Measurements from ENCODE around the gene TOMM6.

Gene TOMM6

DNA sequence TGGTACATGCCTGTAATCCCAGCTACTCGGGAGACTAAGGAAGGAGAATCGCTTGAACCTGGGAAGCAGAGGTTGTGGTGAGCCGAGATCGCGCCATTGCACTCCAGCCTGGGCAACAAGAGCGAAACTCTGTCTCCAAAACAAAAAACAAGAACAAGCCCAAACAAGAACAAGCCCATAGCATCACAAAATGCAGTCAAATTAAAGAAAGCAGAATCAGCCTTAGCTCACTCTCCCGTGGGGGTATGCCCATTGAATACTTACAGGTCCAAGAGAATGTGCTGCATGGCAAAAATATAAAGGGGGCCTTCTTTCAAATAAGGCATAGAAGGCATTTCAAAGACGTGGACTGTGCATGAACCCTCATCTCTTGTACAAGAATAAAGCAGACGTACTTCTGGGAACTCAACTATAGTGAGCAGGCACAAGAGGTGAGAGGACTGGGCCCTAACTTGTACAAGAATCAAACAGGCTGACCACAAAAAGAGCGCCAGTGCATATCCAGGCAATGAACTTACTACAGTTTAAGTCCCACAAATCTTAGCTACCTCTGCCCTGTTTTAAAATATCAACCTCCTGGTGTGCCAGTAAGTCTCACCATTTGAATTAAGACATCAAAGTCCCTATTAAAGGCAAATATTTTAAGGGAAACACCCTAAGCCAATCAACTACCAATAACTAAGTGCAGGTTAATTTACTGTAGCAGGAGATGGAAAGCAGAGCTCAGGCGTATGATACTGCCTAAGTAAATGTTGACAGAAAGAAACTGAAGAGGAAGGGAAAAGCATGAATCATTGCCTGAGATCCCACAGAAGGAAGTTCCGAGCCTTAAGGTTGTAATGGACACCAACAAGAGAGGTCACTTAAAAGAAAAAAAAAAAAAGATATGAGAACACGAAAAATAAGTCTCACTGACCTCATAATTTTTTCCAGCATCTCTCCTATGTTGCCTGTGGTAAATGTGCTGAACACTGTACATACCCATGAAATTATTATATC lies 37.4 kb downstream of the TOMM6 start:
- no peak for DNase-seq (ENCODE audit: low spot score)

DNA sequence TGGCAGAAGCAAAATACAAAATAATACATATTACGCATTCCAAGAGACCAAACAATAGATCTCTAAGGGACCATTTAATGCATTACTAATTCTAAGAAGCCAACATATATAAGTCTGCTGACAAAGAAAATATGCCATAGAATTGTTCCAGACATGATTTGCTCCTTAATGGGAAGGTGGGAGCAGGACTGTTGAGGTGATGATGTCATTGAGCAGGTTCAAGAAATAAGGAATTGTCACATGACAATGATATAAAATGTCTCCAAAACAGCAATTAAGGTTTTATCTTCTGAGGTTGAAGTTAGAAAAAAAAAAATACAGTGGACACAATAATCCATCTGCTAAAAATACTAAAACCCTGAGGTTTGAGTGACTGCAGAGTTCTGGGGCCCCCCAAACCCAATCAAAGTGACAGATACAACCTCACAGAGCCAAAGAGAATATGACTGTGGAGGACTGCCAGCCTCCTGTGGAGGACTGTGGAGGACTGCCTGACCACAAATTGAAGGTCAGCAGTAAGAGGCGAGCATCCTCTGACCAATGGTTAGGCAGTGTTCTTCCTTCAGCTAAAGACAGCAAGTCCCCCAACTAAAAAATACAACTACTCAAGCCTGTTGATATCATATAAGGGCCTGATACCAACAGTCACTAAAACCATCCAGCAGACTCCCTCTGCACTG lies 39.0 kb downstream of the TOMM6 start:
- no peak for DNase-seq (ENCODE audit: low spot score)

DNA sequence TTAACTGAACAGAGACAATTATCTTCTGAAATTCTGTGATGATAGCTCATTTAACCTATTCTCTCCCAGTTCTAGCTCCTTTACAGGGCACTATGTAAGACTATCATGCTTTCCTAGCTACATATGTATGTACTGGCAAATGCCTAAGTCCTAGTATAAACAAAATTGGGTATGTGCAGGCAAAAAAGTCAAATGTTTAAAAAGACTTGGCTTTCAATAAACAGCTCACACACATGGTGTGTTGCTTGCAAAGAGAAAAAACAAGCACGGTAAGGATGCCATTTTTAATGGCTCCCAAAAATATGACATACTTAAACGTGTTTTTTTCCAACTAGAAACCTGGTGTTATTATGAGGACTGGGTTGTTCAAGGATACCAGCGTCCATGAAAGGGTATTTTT lies 44.8 kb downstream of the TOMM6 start:
- no peak for DNase-seq (ENCODE audit: low spot score)

DNA sequence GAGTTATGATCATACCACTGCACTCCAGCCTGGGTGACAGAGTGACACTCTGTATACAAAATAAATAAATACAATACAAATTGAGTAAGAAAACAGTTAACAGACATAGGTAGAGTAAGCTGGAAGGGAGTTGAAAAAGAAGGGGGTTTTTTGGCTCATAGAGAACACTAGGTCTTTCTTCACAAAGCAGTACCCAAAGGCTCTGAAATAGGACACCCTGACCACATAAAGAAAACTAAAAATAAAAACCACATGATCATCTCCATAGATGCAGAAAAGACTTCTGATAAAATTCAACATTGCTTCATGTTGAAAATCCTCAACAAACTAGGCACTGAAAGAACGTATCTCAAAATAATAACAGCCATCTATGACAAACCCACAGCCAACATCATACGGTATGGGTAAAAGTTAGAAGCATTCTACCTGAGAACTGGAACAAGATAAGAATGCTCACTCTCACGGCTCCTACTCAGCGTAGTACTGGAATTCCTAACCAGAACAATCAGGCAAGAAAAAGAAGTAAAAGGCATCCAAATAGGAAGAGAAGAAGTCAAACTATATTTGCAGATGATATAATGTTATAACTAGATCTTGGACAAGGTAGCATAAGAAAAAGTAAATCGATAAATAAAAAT lies 48.6 kb downstream of the TOMM6 start:
- DNase-seq (ENCODE audit: low spot score), result no peak

DNA sequence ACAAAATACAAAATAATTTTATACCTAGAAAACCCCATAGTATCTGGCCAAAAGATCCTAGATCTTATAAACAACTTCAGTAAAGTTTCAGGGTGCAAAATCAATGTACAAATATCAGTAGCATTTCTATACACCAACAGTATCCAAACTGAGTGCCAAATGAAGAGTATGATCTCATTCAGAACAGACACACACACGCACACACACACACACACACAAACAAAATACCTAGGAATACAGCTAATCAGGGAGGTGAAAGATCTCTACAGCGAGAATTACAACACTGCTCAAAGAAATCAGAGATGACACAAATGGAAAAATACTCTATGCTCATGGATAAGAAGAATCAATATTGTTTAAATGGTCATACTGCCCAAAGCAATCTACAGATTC lies 49.2 kb downstream of the TOMM6 start:
- no peak for DNase-seq (ENCODE audit: low spot score)
